PC-3 (cell line): ENCODE measurements around the gene STPG2. TPM values are rescaled to one million over a fixed set of nuclear protein-coding genes. Genes with fewer than 3 reads are reported as not detected.

Experiments used
- ATAC-seq: fragments of 200-7000 bp; cut with Tn5 transposase; 2 replicates; pipeline ENCODE4 v1.9.1; 2020; ENCODE audit warnings: mild to moderate bottlenecking, moderate library complexity
- BruUV-seq: library from RNA; stranded (reverse); fragments of 400-500 nt; replicated peaks from 2 replicates; lab custom pipeline; 2021; lab: Mats Ljungman, UMichigan
- CTCF ChIA-PET: fragments of 300-600 bp; sonication (Branson Sonifier 250); formaldehyde crosslinking; loops from one replicate; lab custom pipeline; 2022; ENCODE audit warnings: antibody characterized with exemption; lab: Charles Lee
- POLR2A ChIA-PET: fragments of 300-600 bp; sonication (Branson Sonifier 250); formaldehyde crosslinking; loops from one replicate; lab custom pipeline; 2022; ENCODE audit warnings: antibody characterized with exemption; ENCODE audit not compliant: unreplicated experiment; lab: Charles Lee
- DNase-seq: peaks from one replicate; pipeline ENCODE4 v3.0.0-alpha.2; 2015
- H2AFZ ChIP-seq: fragments of 300-600 bp; sonication (generic); 2 replicates; pipeline ENCODE4 v1.6.0; 2016; ENCODE audit warnings: antibody characterized with exemption, low read length
- H3F3A ChIP-seq: fragments of 300-600 bp; sonication (generic); one replicate; pipeline ENCODE4 v1.6.0; 2017; ENCODE audit warnings: antibody characterized with exemption, low read length, control low read depth, mild to moderate bottlenecking; ENCODE audit not compliant: unreplicated experiment
- H3K27ac ChIP-seq: fragments of 300-600 bp; sonication (generic); 2 replicates; pipeline ENCODE4 v1.5.1; 2016; ENCODE audit warnings: mild to moderate bottlenecking, low read length
- H3K27me3 ChIP-seq: fragments of 300-600 bp; sonication (generic); 2 replicates; pipeline ENCODE4 v1.6.1; 2016; ENCODE audit warnings: low read length, mixed read lengths
- H3K36me3 ChIP-seq: fragments of 300-600 bp; sonication (generic); 2 replicates; pipeline ENCODE4 v1.6.1; 2016; ENCODE audit warnings: low read depth, mixed run types, low read length, mixed read lengths
- H3K4me1 ChIP-seq: fragments of 300-600 bp; sonication (generic); 2 replicates; pipeline ENCODE4 v1.5.1; 2016; ENCODE audit warnings: low read length; ENCODE audit not compliant: insufficient read depth
- H3K4me2 ChIP-seq: fragments of 300-600 bp; sonication (generic); 2 replicates; pipeline ENCODE4 v1.6.0; 2016; ENCODE audit warnings: low read length
- H3K4me3 ChIP-seq: fragments of 300-600 bp; sonication (generic); 2 replicates; pipeline ENCODE4 v1.5.1; 2016; ENCODE audit warnings: mild to moderate bottlenecking, low read length, mixed read lengths
- H3K79me2 ChIP-seq: fragments of 300-600 bp; sonication (generic); 2 replicates; pipeline ENCODE4 v1.6.1; 2017; ENCODE audit warnings: low read length, mixed read lengths
- H3K9ac ChIP-seq: fragments of 300-600 bp; sonication (generic); 2 replicates; pipeline ENCODE4 v1.6.0; 2016; ENCODE audit warnings: mild to moderate bottlenecking, low read length
- H3K9me2 ChIP-seq: fragments of 300-600 bp; sonication (generic); replicated peaks from 2 replicates; pipeline ENCODE4 v1.6.1; 2016; ENCODE audit warnings: mixed run types, low read length, mixed read lengths
- H3K9me3 ChIP-seq: fragments of 300-600 bp; sonication (generic); 2 replicates; pipeline ENCODE4 v1.6.1; 2016; ENCODE audit warnings: low read length, mixed read lengths
- H4K20me1 ChIP-seq: fragments of 300-600 bp; sonication (generic); 2 replicates; pipeline ENCODE4 v1.6.1; 2016; ENCODE audit warnings: low read length, mixed read lengths
- CTCF ChIP-seq: fragments of 300-600 bp; sonication (generic); conservative IDR thresholded peaks from 2 replicates; pipeline ENCODE4 v1.5.1; 2017; ENCODE audit warnings: antibody characterized with exemption, low read depth, mild to moderate bottlenecking, low read length
- EZH2 ChIP-seq: fragments of 300-600 bp; sonication (generic); IDR thresholded peaks from one replicate; pipeline ENCODE4 v1.6.1; 2017; ENCODE audit warnings: antibody characterized with exemption, mild to moderate bottlenecking, low read length; ENCODE audit not compliant: unreplicated experiment
- EZH2phosphoT487 ChIP-seq: fragments of 300-600 bp; sonication (generic); IDR thresholded peaks from 2 replicates; pipeline ENCODE4 v1.6.1; 2018; ENCODE audit warnings: mild to moderate bottlenecking, antibody characterized with exemption, low read length, borderline replicate concordance
- intact Hi-C: fragments of 100-400 bp; cut with micrococcal nuclease; formaldehyde crosslinking; loops from 2 replicates; pipeline ENCODE4 v1.9.0; 2023
- total RNA-seq: library from RNA; depleted of rRNA; stranded (reverse); fragments of >200 nt; gene quantifications from 2 replicates; pipeline ENCODE4 v1.2.3, GENCODE V29; 2014

The STPG2 gene
- total RNA-seq, 1 experiment from 2014 or later, result not detected

- H3K27ac ChIP-seq, result no peak overlapping the region
- BruUV-seq, result no TSS peak
Measured at GRCh38 chr4:97900229-97900628, 243.0 kb downstream of the STPG2 start.

GRCh38 chr4:97892592-97893266, 250.5 kb downstream of the STPG2 start:
- no peaks in the 10 kb centered on the region for H3K4me1 ChIP-seq
- no peak overlapping the region for H3K4me2 ChIP-seq
- no peaks in the 10 kb centered on the region for H4K20me1 ChIP-seq
- H3K27me3 ChIP-seq, result no peaks in the 10 kb centered on the region
- no peaks in the 10 kb centered on the region for H3K79me2 ChIP-seq
- no peaks in the 10 kb centered on the region for H3K36me3 ChIP-seq
- no peak overlapping the region for H3K4me3 ChIP-seq
- no peak for TF ChIP-seq EZH2phosphoT487
- no peak for TF ChIP-seq CTCF
- no peak for TF ChIP-seq EZH2
- H2AFZ ChIP-seq, result no peak overlapping the region
- ATAC-seq, result no peak
- H3K9me3 ChIP-seq, result no peaks in the 10 kb centered on the region
- H3K27ac ChIP-seq, result no peak overlapping the region
- POLR2A ChIA-PET, result no interaction called here
- H3K9me2 ChIP-seq, result no peaks in the 10 kb centered on the region
- BruUV-seq, result no TSS peak
- no peak for DNase-seq
- no peaks in the 10 kb centered on the region for H3F3A ChIP-seq
- CTCF ChIA-PET, result no interaction called here
- intact Hi-C loops, result no loop called here
- no peak overlapping the region for H3K9ac ChIP-seq

More at GRCh38 chr4:97900229-97900628, 243.0 kb downstream of the STPG2 start:
- Histone ChIP-seq H4K20me1 (no peaks in the 10 kb centered on the region), H3K4me1 (no peaks in the 10 kb centered on the region), H3K79me2 (no peaks in the 10 kb centered on the region), H3K9me3 (no peaks in the 10 kb centered on the region), H3K36me3 (no peaks in the 10 kb centered on the region), H3K9ac (no peak overlapping the region), H2AFZ (no peak overlapping the region), H3K27me3 (no peaks in the 10 kb centered on the region), H3K9me2 (no peaks in the 10 kb centered on the region), H3K4me3 (no peak overlapping the region), H3K4me2 (no peak overlapping the region), H3F3A (no peaks in the 10 kb centered on the region)
- DNase-seq (no peak), ATAC-seq (no peak)
- intact Hi-C loops, result no loop called here
- POLR2A ChIA-PET, result no interaction called here
- no peak for TF ChIP-seq CTCF
- TF ChIP-seq EZH2phosphoT487, result no peak
- no peak for TF ChIP-seq EZH2
- CTCF ChIA-PET, result no interaction called here

GRCh38 chr4:97879942-97880341, 263.3 kb downstream of the STPG2 start:
- ATAC-seq (no peak), DNase-seq (no peak)
- Histone ChIP-seq H3K79me2 (no peaks in the 10 kb centered on the region), H3K9me2 (no peaks in the 10 kb centered on the region), H2AFZ (no peak overlapping the region), H3K9ac (no peak overlapping the region), H3K36me3 (no peaks in the 10 kb centered on the region), H4K20me1 (no peaks in the 10 kb centered on the region), H3K9me3 (no peaks in the 10 kb centered on the region), H3K4me2 (no peak overlapping the region), H3K27ac (no peak overlapping the region), H3K27me3 (no peaks in the 10 kb centered on the region), H3F3A (no peaks in the 10 kb centered on the region), H3K4me3 (no peak overlapping the region), H3K4me1 (no peaks in the 10 kb centered on the region)
- no TSS peak for BruUV-seq
- TF ChIP-seq EZH2 (no peak), EZH2phosphoT487 (no peak)
- CTCF ChIA-PET, result no interaction called here
- POLR2A ChIA-PET, result no interaction called here
- intact Hi-C loops, result no loop called here
